Measurements from ENCODE around the gene L2HGDH. TPM values are rescaled to one million over a fixed set of nuclear protein-coding genes. Genes with fewer than 3 reads are reported as not detected.

Gene L2HGDH
- total and polyA plus RNA-seq, 10 of the 15 experiments (the other 5 are each of a cell fraction or from before 2014, with no cell fraction given), result 2.6 to 18.3 (median 13.5) TPM

DNA sequence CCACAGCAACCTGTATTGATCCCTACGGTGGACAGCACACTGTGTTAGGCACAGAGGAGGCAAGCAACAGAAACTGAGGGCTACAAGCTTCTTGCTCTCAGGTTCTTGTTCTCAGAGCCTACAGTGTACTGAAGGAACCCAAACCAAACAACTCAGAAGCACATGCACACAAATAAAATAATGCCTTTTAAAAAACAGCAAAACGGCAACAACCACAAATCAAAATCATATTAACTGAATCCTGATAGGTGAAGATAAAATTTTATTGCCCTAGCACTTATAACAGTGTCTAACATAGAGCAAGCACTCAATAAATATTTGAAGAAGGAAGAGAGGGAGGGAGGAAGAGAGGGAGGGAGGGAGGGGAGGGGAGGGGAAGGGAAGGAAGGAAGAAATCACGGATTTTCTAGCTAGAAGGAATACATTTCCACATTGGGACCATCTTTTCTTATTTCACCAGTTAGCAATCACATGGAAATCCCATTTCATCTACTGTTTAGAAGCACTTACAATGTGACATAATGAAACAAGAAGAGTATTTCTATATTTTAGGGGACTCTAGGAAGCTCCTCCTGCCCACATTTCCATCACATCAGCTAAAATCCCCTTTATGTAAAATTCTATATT is 27.3 kb upstream of the L2HGDH start (continued):
- TF ChIP-seq, protein P1, sequence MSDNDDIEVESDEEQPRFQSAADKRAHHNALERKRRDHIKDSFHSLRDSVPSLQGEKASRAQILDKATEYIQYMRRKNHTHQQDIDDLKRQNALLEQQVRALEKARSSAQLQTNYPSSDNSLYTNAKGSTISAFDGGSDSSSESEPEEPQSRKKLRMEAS (IDR thresholded peaks at IDR 0.05; ENCODE audit: low read depth, low read length), result no peak
- no peak for TF ChIP-seq SMC3 (IDR thresholded peaks at IDR 0.05; ENCODE audit: borderline replicate concordance, low read length)
- TF ChIP-seq EP300 (IDR thresholded peaks at IDR 0.05; ENCODE audit: borderline replicate concordance in 1 of 2, control insufficient read depth in 1 of 2, low read depth in 2 of 2, low read length in 2 of 2), result no peak
- no peak for TF ChIP-seq ZNF217 (IDR thresholded peaks at IDR 0.05)
- TF ChIP-seq, protein P2, sequence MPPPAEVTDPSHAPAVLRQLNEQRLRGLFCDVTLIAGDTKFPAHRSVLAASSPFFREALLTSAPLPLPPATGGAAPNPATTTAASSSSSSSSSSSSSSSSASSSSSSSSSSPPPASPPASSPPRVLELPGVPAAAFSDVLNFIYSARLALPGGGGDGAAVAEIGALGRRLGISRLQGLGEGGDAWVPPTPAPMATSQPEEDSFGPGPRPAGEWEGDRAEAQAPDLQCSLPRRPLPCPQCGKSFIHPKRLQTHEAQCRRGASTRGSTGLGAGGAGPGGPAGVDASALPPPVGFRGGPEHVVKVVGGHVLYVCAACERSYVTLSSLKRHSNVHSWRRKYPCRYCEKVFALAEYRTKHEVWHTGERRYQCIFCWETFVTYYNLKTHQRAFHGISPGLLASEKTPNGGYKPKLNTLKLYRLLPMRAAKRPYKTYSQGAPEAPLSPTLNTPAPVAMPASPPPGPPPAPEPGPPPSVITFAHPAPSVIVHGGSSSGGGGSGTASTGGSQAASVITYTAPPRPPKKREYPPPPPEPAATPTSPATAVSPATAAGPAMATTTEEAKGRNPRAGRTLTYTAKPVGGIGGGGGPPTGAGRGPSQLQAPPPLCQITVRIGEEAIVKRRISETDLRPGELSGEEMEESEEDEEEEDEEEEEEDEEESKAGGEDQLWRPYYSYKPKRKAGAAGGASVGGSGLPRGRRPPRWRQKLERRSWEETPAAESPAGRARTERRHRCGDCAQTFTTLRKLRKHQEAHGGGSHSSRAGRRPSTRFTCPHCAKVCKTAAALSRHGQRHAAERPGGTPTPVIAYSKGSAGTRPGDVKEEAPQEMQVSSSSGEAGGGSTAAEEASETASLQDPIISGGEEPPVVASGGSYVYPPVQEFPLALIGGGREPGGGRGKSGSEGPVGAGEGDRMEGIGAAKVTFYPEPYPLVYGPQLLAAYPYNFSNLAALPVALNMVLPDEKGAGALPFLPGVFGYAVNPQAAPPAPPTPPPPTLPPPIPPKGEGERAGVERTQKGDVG (CRISPR knock-in tag; IDR thresholded peaks at IDR 0.05), result no peak
- TF ChIP-seq HDGF (IDR thresholded peaks at IDR 0.05), result no peak
- no peak for TF ChIP-seq ATF7 (IDR thresholded peaks at IDR 0.05; ENCODE audit: low read depth)

DNA sequence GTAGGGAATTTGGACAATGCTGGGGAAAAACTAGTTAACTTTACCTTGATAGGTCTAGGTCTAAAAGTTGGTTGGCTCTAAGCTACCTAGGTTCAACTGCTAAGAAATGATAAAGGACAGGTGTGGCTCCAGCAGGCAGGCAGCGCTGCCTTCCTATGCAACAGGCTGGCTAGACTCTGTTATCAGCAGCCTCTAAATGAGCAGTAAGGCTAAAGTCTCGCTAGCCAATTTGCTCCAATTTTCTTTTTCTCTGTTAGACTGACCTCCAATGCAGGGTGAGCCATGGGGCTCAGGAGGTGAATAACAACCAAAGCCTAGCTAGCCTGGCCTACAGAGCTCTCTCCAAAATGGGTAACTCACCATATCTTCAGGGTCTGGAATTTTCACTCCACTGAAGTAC is 26.6 kb upstream of the L2HGDH start:
- 97% methylated on average over 2 of the region's 2 CpGs for WGBS (ENCODE audit: insufficient coverage, insufficient replicate concordance, low lambda C conversion rate, missing lambda C conversion rate)
- Histone ChIP-seq H3K36me3 (ENCODE audit: control insufficient read depth in 2 of 2, insufficient read depth in 2 of 2, low read length in 1 of 2) (peaks cover 0 to 4% of the 10 kb centered on the region in 2 experiments; a peak in 1 of 4 replicates), H3K9ac (ENCODE audit: control insufficient read depth, insufficient read depth, low read length) (no peak overlapping the region), H3K79me2 (ENCODE audit: control insufficient read depth, insufficient read depth, low read length) (no peaks in the 10 kb centered on the region), H3K27ac (ENCODE audit: control insufficient read depth, insufficient read depth) (no peak overlapping the region), H3K4me1 (ENCODE audit: control insufficient read depth, insufficient read depth, low read length) (peaks cover 11% of the 10 kb centered on the region), H4K20me1 (ENCODE audit: control insufficient read depth, insufficient read depth) (no peaks in the 10 kb centered on the region), H3K4me3 (no peak overlapping the region), H3K4me2 (ENCODE audit: control insufficient read depth, insufficient read depth) (no peak overlapping the region), H3K27me3 (replicated peaks in 1 of 2; ENCODE audit: control insufficient read depth in 2 of 2, insufficient read depth in 2 of 2, low read length in 1 of 2) (no peaks in the 10 kb centered on the region), H3K9me3 (replicated peaks; ENCODE audit: control insufficient read depth, insufficient read depth, low read length) (no peaks in the 10 kb centered on the region), H2AFZ (ENCODE audit: control insufficient read depth, low read depth, low read length) (no peak overlapping the region)
- no peak for ATAC-seq
- ChIA-PET SMC1A (ENCODE audit: uncharacterized antibody, unreplicated experiment) (no interaction called here), CTCF (interaction anchor here (0.6 to 2.0 kb wide), 2 partner anchors 17 to 1666 kb away, joined by 4 to 5 read pairs; no protein-coding TSS in a partner anchor), POLR2A (interaction anchor here (0.6 kb wide), 1 partner anchor 128 kb away, joined by 4 read pairs; no protein-coding TSS in a partner anchor), RAD21 (ENCODE audit: unreplicated experiment) (no interaction called here)
- no peak for DNase-seq (ENCODE audit: low read depth, low spot score)
- intact Hi-C loops (cut with micrococcal nuclease; ENCODE audit: unreplicated experiment), result no loop called here
- in situ Hi-C loops (cut with MboI), result no loop called here
- no TSS peak for BruUV-seq (replicated peaks)
- TF ChIP-seq MEF2A (IDR thresholded peaks at IDR 0.05; ENCODE audit: insufficient read depth, low read depth, low read length), result no peak
- TF ChIP-seq DPF2 (IDR thresholded peaks at IDR 0.05), result no peak
- no peak for TF ChIP-seq FOXK2 (IDR thresholded peaks at IDR 0.05)
- no peak for TF ChIP-seq NR2C1 (IDR thresholded peaks at IDR 0.05)
- no peak for TF ChIP-seq TCF12 (IDR thresholded peaks at IDR 0.05; ENCODE audit: low read depth, low read length)
- no peak for TF ChIP-seq NFYB (IDR thresholded peaks at IDR 0.05; ENCODE audit: insufficient read depth, low read depth, low read length)
- no peak for TF ChIP-seq ESRRA (IDR thresholded peaks at IDR 0.05; ENCODE audit: low read length)
- TF ChIP-seq SUZ12 (IDR thresholded peaks at IDR 0.05; ENCODE audit: unreplicated experiment), result no peak
- no peak for TF ChIP-seq NFXL1 (IDR thresholded peaks at IDR 0.05; ENCODE audit: borderline replicate concordance)
- TF ChIP-seq ZNF24 (IDR thresholded peaks at IDR 0.05), result no peak
- no peak for TF ChIP-seq JUNB (IDR thresholded peaks at IDR 0.05)
- no peak for TF ChIP-seq RFX5 (IDR thresholded peaks at IDR 0.05; ENCODE audit: low read depth, low read length)
- FAIRE-seq, result no peak
